ENCODE measurements around the gene DYNLT4.
"Not testable (repeated sequence)": the region's sequence is repeated elsewhere in the genome, so short reads cannot be mapped to it uniquely, and the experiment has no call there.

DYNLT4 gene

DNA sequence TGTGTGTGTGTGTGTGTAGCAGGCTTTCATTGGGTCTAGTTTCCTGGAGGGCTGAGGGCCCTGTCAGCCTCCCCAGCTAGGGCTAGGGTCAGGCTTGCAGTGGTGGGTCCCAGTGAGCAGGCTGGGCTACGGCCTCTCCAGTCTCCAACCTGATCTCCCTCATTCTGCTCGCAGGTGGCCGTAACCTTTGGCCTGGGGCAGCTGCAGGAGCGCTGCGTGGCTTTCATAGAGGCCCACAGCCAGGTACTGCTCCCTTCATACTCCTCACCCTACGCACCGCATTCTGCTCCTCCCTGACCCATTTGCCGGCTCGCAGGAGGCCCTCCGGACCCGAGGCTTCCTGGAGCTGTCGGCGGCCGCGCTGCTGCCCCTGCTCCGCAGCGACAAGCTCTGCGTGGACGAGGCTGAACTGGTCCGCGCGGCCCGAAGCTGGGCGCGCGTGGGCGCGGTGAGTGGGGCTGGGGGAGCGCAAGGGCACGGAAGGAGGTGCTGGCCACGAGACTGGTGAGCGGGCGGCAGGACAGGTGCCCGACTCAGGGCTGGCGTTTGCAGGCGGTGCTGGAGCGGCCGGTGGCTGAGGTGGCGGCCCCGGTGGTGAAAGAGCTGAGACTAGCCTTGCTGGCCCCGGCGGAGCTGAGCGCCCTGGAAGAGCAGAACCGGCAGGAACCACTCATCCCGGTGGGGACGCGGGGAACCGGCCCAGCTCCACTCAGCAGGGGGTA, 5.8 kb upstream of the DYNLT4 start:
- Histone ChIP-seq H3K27ac (peak overlapping the region in 19 of 21 experiments; percentile 56 to 99 (median 84)), H3K4me3 (peak overlapping the region; percentile 17 to 47 (median 35))

DNA sequence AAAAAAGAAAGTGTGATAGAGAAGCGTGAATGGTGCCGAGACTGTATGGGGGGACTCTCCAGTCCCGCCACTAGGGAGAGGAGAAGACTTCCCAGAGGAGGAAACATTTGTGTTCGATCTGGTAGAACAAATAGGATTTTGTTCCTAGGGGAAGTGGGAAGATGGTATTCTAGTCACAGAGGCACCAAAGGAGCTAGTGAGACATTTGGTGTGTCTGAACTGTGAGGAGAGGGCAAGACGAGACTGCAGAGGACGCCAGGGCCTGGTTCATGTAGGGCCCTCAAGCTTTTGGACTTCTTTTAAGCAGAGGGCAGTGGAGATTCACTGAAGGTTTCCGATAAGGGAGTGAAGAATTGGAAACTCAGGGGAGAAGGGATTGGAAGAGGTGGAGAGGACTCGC, 4.1 kb upstream of the DYNLT4 start:
- H3K27ac ChIP-seq = peak overlapping the region in 18 of 21 experiments; percentile 73 to 100 (median 98)
- no peak overlapping the region for H3K4me3 ChIP-seq

DNA sequence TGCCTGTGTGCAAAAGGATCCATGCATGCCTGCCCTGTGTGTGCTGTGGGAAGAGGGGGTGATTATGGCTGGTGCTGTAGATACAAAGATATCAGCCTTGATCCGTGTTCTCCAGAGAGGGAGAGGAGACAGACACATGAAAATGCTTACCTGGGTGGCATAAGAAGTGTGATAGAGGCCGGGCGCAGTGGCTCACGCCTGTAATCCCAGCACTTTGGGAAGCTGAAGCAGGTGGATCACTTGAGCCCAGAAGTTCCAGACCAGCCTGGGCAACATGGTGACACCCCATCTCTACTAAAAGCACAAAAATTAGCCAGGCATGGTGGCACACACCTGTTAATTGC, 3.6 kb upstream of the DYNLT4 start:
- peak overlapping the region in 20 of 21 experiments; percentile 93 to 100 (median 98) for H3K27ac ChIP-seq
- not testable (repeated sequence) for H3K4me3 ChIP-seq

DNA sequence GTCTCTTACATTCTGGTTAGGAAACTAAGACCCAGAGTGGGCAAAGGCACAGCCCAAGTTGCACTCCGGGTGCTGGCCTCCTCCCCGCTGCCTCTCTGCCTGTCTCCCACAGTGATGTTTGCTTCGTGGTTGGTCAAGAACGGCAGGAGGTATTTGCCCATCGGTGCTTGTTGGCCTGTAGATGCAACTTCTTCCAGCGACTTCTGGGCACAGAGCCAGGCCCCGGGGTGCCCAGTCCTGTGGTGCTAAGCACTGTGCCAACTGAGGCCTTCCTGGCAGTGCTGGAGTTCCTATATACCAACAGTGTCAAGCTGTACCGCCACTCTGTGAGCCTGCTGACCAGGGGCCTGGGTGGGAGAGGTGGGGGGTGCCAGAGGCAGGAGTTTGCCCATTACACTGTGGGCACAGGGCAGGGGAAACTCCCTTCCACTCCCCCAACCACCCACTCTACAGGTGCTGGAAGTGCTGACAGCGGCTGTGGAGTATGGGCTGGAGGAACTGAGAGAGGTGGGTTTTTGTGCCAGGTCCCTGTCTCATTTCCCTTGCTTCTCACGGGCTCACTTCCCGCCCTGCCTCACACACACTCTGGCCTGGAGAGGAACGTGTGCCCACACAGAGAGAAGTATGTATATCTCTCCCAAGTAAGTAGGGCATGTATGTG, 3.1 kb upstream of the DYNLT4 start:
- Histone ChIP-seq H3K27ac (peak overlapping the region; percentile 43 to 100 (median 97)), H3K4me3 (no peak overlapping the region)

DNA sequence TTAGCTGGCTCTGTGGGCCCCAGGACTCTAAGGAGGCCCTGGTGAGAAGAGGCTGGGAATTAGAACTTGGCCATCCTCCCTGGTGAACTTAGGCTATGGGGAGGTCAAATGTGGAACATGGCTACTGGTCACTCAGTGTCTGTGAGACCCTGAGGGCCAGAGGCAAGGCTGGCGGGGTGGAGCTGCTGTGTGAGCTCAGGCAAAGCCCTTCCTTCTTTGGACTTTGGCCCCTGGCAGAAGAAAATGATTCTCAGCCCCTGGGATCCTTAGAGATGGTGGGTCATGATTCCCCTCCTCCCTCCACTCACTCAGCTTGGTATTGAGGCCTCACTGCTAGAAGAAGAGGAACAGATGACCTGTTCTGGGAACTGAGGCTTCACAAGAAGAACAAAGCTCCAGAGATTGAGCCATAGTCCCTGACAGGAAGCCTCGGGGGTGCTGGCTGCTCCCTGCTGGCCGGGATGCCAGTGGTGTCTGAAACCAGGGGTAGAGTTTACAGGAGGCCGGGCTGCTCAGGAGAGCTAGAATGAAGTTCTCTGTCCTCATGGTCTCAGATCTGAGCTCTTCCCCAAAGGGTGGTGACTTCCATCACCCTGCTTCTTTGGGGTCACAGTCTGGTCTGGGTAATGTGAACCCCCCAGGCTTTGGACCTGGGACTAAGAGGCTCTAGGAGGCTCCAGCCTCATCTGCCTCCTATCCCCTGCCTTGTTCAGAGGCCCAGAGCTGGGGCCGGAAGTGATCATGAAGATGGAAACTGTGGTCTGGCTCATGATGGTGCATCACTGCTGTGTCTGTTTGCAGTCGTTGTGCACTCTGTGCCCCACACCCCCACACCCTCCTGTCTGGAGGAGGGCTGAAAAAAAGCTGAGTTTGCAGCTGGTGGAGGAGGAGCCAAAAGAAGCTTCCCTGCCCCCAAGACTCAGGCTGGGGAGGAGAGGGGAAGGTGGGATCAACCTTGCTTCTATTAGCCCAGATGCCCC, 2.1 kb upstream of the DYNLT4 start:
- H3K27ac ChIP-seq = peak overlapping the region; percentile 61 to 100 (median 97)
- H3K4me3 ChIP-seq = peak overlapping the region in 6 of 7 experiments; percentile 0 to 15 (median 4)

DNA sequence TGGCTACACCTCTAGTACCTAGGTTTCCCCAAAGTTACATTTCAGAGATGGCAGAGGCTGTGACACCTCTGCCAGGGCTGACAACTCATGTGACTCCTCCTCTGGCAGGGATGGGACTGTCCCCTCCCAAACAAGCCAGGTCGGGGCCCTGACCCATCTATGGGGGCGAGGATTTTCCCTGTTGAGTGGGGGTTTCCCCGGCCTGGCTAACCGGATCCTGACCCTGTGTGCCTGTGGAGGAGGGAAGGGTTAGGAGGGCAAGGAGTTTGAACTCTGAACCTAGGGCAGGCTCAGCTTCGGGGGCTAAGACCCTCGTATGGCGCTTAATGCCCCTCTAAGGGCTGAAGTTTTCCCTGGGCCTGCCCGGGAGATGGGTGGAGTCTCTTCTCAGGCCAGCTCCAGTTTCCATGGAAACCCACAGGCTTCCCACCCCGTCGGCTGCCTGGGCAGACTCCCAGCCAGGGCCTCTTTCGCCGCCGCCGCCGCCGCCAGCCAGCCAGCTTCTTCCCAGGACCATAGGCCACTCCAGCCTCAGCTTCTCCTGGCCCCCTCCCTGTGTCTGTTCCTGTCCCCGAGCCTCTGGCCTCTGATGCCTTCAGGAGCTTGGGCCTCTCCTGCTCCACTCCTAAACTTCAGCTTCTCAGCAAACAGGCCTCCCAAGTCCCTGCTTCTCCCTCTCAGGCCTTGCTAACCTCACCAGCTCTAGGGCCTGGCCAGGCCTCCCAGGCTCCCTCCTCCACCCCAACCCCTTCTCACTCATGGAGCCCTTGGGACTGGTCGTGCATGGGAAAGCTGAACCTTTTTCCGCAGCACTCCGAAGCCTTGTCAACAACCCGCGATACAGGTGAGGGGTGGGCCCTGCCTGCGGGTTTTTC, 1.1 kb upstream of the DYNLT4 start, which contains the start of gene BTBD19:
BTBD19 (plus strand) TSS at position 461 of the 875 bp plus-strand sequence; CDS start at position 759, 298 bp downstream.
- H3K4me3 ChIP-seq = peak within 1 kb of the TSS in 6 of 7 experiments; percentile 0 to 15 (median 4)

DNA sequence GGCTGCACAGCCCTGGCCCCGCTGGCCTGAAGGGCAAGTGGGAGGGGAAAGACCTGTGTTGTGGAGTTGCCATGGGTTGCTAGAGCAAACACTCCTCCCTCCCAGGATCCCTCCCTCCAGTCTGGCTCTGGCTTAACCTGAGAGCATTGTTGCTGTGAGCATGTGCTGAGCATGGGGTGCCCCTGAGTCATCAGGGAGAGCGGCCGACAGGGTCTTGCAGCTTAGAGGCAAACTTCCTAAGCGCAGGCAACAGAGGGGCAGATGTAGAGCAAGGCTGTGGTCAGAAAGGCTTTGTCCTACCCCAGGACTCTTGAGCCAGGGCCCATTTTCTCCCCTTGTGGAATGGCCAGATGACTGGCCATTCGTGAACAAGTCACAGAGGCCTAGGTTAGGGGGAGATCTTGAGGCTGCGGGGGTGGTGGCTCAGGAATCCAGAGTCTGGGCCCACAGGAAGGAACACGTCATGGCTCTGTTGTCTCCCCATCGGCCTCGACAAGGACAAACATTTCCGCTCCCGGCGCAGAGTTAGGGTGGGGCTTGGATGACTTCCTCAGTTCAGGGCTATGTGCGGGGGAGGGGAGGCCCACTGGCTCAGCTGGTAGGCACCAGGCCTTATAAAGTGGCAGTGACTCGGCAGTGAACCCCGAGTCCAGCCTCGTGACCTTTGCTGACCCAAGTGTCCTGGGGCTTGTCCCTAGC, 362 bp upstream of the DYNLT4 start:
- Histone ChIP-seq H3K4me3 (peak overlapping the region in 2 of 7 experiments; percentile 1 to 3), H3K27ac (peak overlapping the region; percentile 82 to 100 (median 97))

More for the DNA sequence above, 1.1 kb upstream of the DYNLT4 start, which contains the start of gene BTBD19:
- H3K27ac ChIP-seq = peak within 1 kb of the TSS; percentile 82 to 100 (median 97)

DNA sequence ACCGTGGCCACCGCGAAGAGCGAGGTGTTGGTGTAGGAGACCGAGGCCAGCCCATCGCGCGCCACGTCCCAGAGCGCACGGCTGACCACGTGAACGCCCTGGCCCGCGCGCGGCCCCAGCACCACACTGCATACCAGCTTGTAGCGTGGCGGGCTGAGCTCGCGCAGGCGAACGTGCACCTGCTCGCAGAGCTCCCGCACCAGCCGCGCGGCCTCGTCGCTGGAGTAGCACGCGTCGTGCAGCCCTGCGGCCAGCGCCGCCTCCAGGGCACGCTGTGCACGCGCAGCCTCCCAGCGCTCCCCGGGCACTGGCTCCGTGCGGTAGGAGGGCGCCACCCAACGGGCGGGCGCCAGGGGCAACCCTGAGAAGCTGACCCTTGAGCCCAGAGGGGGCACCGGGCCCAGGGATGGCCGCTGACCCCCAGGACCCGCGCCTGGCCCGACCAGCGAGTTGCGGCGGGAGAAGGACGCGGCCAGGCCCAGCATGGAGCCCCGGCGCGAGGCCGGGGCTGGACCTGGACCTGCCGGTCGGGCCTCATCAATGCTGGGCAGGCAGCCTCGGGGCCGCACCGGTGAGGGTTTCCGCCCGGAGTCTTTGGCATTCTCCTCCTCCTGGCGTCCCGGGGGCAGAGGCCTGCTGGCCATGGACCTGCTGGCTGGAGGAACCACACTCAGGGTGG, 987 bp downstream of the DYNLT4 start:
- no peak overlapping the region for H3K4me3 ChIP-seq
- peak overlapping the region; percentile 82 to 100 (median 97) for H3K27ac ChIP-seq

DNA sequence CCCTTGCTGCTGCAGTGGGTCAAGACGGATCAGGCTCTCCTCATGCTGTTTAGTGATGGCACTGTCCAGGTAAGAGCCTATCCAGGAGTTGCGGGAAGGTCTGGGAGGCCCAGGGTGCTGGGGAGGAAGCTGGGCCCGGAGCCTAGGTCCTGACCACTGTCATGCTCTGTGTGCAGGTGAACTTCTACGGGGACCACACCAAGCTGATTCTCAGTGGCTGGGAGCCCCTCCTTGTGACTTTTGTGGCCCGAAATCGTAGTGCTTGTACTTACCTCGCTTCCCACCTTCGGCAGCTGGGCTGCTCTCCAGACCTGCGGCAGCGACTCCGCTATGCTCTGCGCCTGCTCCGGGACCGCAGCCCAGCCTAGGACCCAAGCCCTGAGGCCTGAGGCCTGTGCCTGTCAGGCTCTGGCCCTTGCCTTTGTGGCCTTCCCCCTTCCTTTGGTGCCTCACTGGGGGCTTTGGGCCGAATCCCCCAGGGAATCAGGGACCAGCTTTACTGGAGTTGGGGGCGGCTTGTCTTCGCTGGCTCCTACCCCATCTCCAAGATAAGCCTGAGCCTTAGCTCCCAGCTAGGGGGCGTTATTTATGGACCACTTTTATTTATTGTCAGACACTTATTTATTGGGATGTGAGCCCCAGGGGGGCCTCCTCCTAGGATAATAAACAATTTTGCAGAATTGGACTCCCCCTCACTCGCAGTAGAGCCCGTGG, 1.7 kb downstream of the DYNLT4 start:
- no peak overlapping the region for H3K4me3 ChIP-seq

DNA sequence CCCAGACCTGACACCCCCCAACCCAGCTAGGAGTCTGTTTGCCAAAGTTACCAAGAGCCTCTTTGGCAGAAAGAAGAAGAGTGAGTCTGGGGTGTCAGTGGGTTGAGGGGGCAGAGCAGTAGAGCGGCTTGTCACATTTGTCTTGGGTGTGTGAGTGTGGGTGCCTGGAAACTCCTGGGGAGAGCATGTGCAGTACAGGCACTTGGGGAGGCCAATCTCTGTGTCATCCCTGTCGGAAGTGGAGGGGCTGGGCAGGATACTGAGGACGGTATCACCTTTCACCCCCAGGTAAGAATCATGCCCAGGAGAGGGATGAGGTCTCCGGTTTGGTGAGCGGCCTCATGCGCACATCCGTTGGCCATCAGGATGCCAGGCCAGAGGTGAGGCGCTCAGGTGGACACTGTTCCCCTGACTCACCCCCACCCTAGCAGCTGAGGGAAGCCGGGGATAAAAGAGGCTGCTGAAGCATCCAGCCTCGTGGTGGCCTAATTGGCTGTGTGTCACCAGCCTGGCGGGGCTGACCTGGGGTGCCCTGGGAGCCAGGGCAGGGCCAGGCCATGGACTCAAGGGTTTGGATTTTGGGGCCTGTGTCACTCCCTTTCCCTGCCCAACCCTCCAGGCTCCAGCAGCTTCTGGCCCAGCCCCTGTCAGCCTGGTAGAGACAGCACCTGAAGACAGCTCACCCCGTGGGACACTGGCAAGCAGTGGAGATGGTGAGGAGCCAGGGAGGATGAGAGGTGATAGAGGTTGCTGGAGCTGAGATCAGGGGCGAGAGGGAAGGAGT, 3.6 kb downstream of the DYNLT4 start:
- peak overlapping the region in 17 of 21 experiments; percentile 7 to 99 (median 84) for H3K27ac ChIP-seq

More for the DNA sequence above, 1.7 kb downstream of the DYNLT4 start:
- peak overlapping the region in 16 of 21 experiments; percentile 24 to 100 (median 96) for H3K27ac ChIP-seq

DNA sequence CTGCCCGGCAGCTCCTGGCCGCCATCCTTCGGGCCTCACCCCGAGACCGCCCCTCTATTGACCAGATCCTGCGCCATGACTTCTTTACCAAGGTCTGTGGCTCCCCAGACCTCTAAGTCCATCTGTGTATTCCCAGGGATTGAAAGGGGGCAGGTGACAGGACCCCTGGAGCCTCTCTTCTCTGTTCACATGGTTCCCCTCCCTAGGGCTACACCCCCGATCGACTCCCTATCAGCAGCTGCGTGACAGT, 4.2 kb downstream of the DYNLT4 start:
- H3K4me3 ChIP-seq = peak overlapping the region in 3 of 7 experiments; percentile 1 to 97 (median 79)
- H3K27ac ChIP-seq = peak overlapping the region in 18 of 21 experiments; percentile 41 to 99 (median 90)

More for the DNA sequence above, 3.6 kb downstream of the DYNLT4 start:
- H3K4me3 ChIP-seq = peak overlapping the region in 3 of 7 experiments; percentile 1 to 97 (median 79)

DNA sequence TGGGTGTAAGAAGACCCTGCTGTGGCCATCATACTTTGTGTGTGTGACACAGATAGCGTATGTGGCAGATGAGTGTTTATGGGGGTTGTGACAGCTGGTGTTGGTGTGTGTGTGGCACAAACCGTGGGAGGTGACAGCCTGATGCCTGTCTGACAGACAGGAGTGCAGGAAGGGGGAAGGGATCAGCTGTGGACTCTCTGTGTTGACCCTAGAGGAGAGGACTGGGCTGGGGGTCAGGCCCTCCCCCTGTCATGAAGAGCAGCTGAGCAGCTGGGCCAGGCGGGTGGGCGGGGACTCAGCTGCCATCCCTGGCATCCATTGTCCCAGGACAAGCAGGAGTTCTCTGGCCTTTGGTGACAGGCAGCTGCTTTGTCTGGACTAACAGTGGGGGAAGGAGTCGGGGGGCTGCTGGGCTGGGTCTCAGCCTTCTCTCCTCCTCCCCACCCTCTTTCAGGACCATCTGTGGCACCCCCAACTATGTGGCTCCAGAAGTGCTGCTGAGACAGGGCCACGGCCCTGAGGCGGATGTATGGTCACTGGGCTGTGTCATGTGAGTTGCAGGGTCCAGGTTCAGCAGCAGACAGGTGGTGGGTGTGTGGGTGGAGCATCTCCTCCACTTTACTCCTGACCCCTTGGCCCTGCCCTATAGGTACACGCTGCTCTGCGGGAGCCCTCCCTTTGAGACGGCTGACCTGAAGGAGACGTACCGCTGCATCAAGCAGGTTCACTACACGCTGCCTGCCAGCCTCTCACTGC, 4.7 kb downstream of the DYNLT4 start:
- H3K4me3 ChIP-seq = peak overlapping the region; percentile 73 to 97 (median 90)

DNA sequence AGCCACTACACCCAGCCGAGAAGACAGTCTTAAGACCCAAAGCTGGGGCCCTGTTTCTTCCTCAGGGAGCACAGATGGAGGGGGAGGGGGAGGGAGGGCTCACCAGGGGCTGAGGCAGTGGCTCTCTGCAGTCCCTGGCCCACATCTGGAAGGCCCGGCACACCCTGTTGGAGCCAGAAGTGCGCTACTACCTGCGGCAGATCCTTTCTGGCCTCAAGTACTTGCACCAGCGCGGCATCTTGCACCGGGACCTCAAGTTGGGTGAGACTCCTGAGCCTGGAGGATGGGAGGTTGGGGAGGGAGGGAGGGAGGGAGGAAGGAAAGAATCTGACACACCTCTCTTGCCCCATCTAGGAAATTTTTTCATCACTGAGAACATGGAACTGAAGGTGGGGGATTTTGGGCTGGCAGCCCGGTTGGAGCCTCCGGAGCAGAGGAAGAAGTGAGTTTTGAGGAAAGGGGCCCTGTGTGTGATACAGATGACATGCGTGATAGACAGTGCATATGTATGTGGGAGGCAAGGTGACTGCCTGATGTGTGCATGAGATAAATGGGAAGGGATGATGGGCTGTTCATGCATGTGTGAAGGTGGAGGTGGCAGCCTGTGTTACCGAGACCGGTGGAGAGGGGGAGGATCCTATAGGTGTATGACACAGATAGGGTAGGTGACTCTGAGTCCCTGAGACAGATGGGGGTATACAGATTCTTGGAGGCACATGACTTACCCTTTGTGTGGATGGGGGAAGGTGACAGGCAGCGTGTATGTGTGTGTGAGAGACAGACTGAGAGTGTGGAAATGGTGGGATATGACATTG, 5.5 kb downstream of the DYNLT4 start:
- H3K27ac ChIP-seq = peak overlapping the region in 19 of 21 experiments; percentile 14 to 99 (median 93)

More for the DNA sequence above, 4.7 kb downstream of the DYNLT4 start:
- H3K27ac ChIP-seq = peak overlapping the region in 20 of 21 experiments; percentile 7 to 99 (median 87)

DNA sequence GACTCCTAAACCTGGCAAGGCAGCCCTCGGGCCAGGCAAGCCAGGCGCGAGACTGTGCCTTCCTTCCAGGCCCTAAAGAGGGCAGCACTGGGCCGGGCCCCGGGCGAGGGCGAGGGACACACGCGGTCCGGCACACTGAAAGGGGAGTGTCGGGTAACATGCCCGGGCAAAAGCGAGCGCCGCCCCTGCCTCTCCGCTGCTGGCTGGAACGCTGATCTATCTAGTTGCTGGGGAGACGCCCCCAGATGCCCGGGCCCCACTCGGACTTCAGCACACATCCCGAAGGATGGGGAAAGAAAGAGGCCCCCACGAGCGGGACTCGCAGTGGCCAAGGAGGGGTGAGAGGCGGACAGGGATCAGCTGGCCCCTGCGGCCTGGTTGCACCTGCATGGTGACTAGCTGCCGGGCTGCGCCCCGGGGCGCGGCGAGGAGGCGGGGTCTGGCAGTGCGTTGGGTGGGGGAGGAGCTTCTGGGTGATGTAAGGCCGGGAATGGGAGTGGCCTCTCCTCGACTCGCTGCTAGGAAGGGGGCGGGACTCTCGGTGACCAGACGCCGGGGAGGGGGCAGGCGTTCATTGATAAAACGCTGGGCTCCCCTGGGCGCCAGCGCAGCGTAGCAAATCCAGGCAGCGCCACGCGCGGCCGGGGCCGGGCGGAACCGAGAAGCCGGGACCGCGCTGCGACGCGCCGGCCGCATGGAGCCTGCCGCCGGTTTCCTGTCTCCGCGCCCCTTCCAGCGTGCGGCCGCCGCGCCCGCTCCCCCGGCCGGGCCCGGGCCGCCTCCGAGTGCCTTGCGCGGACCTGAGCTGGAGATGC, 7.2 kb downstream of the DYNLT4 start, which contains the start of gene PLK3:
PLK3 (plus strand) TSS at position 608 of the 815 bp plus-strand sequence; CDS start at position 695, 87 bp downstream.
- H3K4me3 ChIP-seq = peak within 1 kb of the TSS; percentile 73 to 97 (median 90)
- H3K27ac ChIP-seq = peak within 1 kb of the TSS; percentile 82 to 99 (median 96)

More for the DNA sequence above, 5.5 kb downstream of the DYNLT4 start:
- H3K4me3 ChIP-seq = peak overlapping the region; percentile 73 to 97 (median 90)

Measured in skin epidermis (tissue), 12 donors.